IMR-90 (cell line): Measurements from ENCODE around the gene ERP27. TPM values are rescaled to one million over a fixed set of nuclear protein-coding genes. Genes with fewer than 3 reads are reported as not detected.

Experiments used
- ATAC-seq: fragments of 200-7000 bp; cut with Tn5 transposase; 2 replicates; pipeline ENCODE4 v1.9.1; 2020; ENCODE audit warnings: low read depth, mild to moderate bottlenecking, moderate library complexity
- BruUV-seq: library from RNA; stranded (reverse); fragments of 400-500 nt; replicated peaks from 2 replicates; lab custom pipeline; 2021; lab: Mats Ljungman, UMichigan
- CTCF ChIA-PET: fragments of 300-600 bp; formaldehyde crosslinking; extraction: SDS; loops from one replicate; lab custom pipeline; 2021; ENCODE audit warnings: antibody characterized with exemption; lab: Yijun Ruan, JAX
- POLR2A ChIA-PET: fragments of 300-600 bp; sonication (Branson Sonifier 250); formaldehyde crosslinking; loops from one replicate; lab custom pipeline; 2022; ENCODE audit warnings: antibody characterized with exemption; ENCODE audit not compliant: unreplicated experiment; lab: Charles Lee
- DNase-seq: peaks from one replicate; pipeline ENCODE4 v3.0.0; 2013
- H2AFZ ChIP-seq: replicated peaks from 2 replicates; pipeline ENCODE3; 2013; ENCODE audit warnings: low read length, mild to moderate bottlenecking; ENCODE audit not compliant: poor library complexity
- H2AK5ac ChIP-seq: 2 replicates; pipeline ENCODE4 v1.6.1; 2013; ENCODE audit warnings: low read depth, low read length, inconsistent platforms
- H2AK9ac ChIP-seq: replicated peaks from 2 replicates; pipeline ENCODE3; 2013; ENCODE audit warnings: mild to moderate bottlenecking, low read depth, low read length, moderate library complexity; ENCODE audit not compliant: poor library complexity
- H2BK120ac ChIP-seq: 2 replicates; pipeline ENCODE4 v1.6.1; 2013; ENCODE audit warnings: low read depth, low read length, inconsistent platforms
- H2BK15ac ChIP-seq: 3 replicates; pipeline ENCODE4 v1.6.1; 2013; ENCODE audit warnings: low read depth, low read length, inconsistent platforms
- H2BK20ac ChIP-seq: 2 replicates; pipeline ENCODE4 v1.6.1; 2013; ENCODE audit warnings: low read depth, mild to moderate bottlenecking, inconsistent platforms, low read length, moderate library complexity
- H2BK5ac ChIP-seq: 2 replicates; pipeline ENCODE4 v1.6.1; 2013; ENCODE audit warnings: mild to moderate bottlenecking, low read depth, low read length, inconsistent platforms; ENCODE audit not compliant: poor library complexity, severe bottlenecking
- H3K14ac ChIP-seq: replicated peaks from 2 replicates; pipeline ENCODE4 v1.6.1; 2013; ENCODE audit warnings: low read depth, low read length, inconsistent platforms
- H3K18ac ChIP-seq: 2 replicates; pipeline ENCODE4 v1.6.1; 2013; ENCODE audit warnings: low read depth, low read length, control low read depth
- H3K23ac ChIP-seq: 2 replicates; pipeline ENCODE4 v1.6.1; 2013; ENCODE audit warnings: low read depth, low read length, inconsistent platforms
- H3K27ac ChIP-seq: 2 replicates; pipeline ENCODE4 v1.5.1; 2013; ENCODE audit warnings: mild to moderate bottlenecking, control low read depth, low read length; ENCODE audit not compliant: insufficient read depth
- H3K27me3 ChIP-seq: 2 replicates; pipeline ENCODE4 v1.6.1; 2013; ENCODE audit warnings: low read length; ENCODE audit not compliant: control insufficient read depth, insufficient read depth
- H3K36me3 ChIP-seq: 2 replicates; pipeline ENCODE4 v1.6.1; 2013; ENCODE audit warnings: low read length, mixed read lengths; ENCODE audit not compliant: control insufficient read depth, insufficient read depth
- H3K4ac ChIP-seq: 2 replicates; pipeline ENCODE4 v1.6.1; 2013; ENCODE audit warnings: low read depth, low read length, inconsistent platforms
- H3K4me1 ChIP-seq: 2 replicates; pipeline ENCODE4 v1.6.1; 2013; ENCODE audit warnings: low read length, mixed read lengths; ENCODE audit not compliant: control insufficient read depth, insufficient read depth
- H3K4me2 ChIP-seq: 2 replicates; pipeline ENCODE4 v1.6.1; 2013; ENCODE audit warnings: low read depth, mild to moderate bottlenecking, control low read depth, low read length, moderate library complexity
- H3K4me3 ChIP-seq: 2 replicates; pipeline ENCODE4 v1.5.1; 2013; ENCODE audit warnings: low read depth, mild to moderate bottlenecking, control low read depth, low read length, moderate library complexity; ENCODE audit not compliant: insufficient read depth
- H3K56ac ChIP-seq: 2 replicates; pipeline ENCODE4 v1.6.1; 2013; ENCODE audit warnings: low read length, inconsistent platforms; ENCODE audit not compliant: insufficient read depth; ENCODE audit errors: extremely low read depth
- H3K79me1 ChIP-seq, 2 experiments: 2 replicates each; pipeline ENCODE4 v1.6.1; 2013; ENCODE audit warnings: low read length in 2 of 2, inconsistent platforms in 1 of 2, low read depth in 1 of 2
- H3K9ac ChIP-seq: 2 replicates; pipeline ENCODE4 v1.6.1; 2013; ENCODE audit warnings: low read depth, low read length, control low read depth
- H3K9me1 ChIP-seq: 2 replicates; pipeline ENCODE4 v1.6.1; 2013; ENCODE audit warnings: low read length, inconsistent platforms; ENCODE audit not compliant: insufficient read depth
- H3K9me3 ChIP-seq: 2 replicates; pipeline ENCODE4 v1.6.1; 2013; ENCODE audit warnings: low read length; ENCODE audit not compliant: control insufficient read depth, insufficient read depth
- H4K20me1 ChIP-seq: 2 replicates; pipeline ENCODE4 v1.6.1; 2013; ENCODE audit warnings: low read length, inconsistent platforms; ENCODE audit not compliant: insufficient read depth
- H4K5ac ChIP-seq: 2 replicates; pipeline ENCODE4 v1.6.1; 2013; ENCODE audit warnings: mild to moderate bottlenecking, low read depth, low read length, control low read depth
- H4K8ac ChIP-seq, 2 experiments: 2 replicates each; pipeline ENCODE4 v1.6.1; 2013; ENCODE audit warnings: low read depth in 2 of 2, low read length in 2 of 2, control low read depth in 1 of 2, inconsistent platforms in 1 of 2
- H4K91ac ChIP-seq: 2 replicates; pipeline ENCODE4 v1.6.1; 2013; ENCODE audit warnings: low read depth, low read length, inconsistent platforms; ENCODE audit not compliant: insufficient read depth
- CEBPB ChIP-seq: IDR thresholded peaks from 2 replicates; pipeline ENCODE4 v1.6.1; 2012; ENCODE audit warnings: low read depth, low read length, improper control_type of control experiment
- CHD1 ChIP-seq: IDR thresholded peaks from 2 replicates; pipeline ENCODE4 v1.6.1; 2012; ENCODE audit warnings: low read depth, low read length, improper control_type of control experiment
- CTCF ChIP-seq: conservative IDR thresholded peaks from 2 replicates; pipeline ENCODE4 v1.5.1; 2012; ENCODE audit warnings: mild to moderate bottlenecking, low read depth, low read length, improper control_type of control experiment
- FOS ChIP-seq: fragments of 150-350 bp; IDR thresholded peaks from 2 replicates; pipeline ENCODE4 v1.6.1; 2016; ENCODE audit warnings: low read depth, low read length
- MAFK ChIP-seq: IDR thresholded peaks from 2 replicates; pipeline ENCODE4 v1.6.1; 2012; ENCODE audit warnings: low read depth, low read length, improper control_type of control experiment
- RCOR1 ChIP-seq: IDR thresholded peaks from 2 replicates; pipeline ENCODE4 v1.6.1; 2012; ENCODE audit warnings: mild to moderate bottlenecking, low read length, improper control_type of control experiment; ENCODE audit not compliant: insufficient replicate concordance
- USF2 ChIP-seq: fragments of 150-350 bp; IDR thresholded peaks from 2 replicates; pipeline ENCODE4 v1.6.1; 2017; ENCODE audit warnings: mild to moderate bottlenecking, antibody characterized with exemption, low read length, low read depth
- WGBS, 2 experiments: methylation state at CpG; one replicate each; pipeline versions ENCODE4 v1.1.5 to v1.1.7; 2013; ENCODE audit warnings: missing lambda C conversion rate in 2 of 2; ENCODE audit not compliant: insufficient read length in 1 of 2; ENCODE audit errors: extremely low coverage in 2 of 2; 5-methylcytosine and 5-hydroxymethylcytosine counted together
- dilution Hi-C: fragments of 300-500 bp; cut with HindIII; formaldehyde crosslinking; loops from one replicate; pipeline ENCODE4 v1.14.3; 2018; ENCODE audit warnings: low sequenced_read_pairs; ENCODE audit not compliant: unreplicated experiment
- in situ Hi-C: fragments of 300-500 bp; cut with MboI; formaldehyde crosslinking; loops from 3 replicates; pipeline ENCODE4 v1.14.3; 2019; ENCODE audit warnings: low sequenced_read_pairs, inconsistent platforms, mixed read lengths
- intact Hi-C: fragments of 100-400 bp; cut with micrococcal nuclease; formaldehyde crosslinking; loops from 2 replicates; pipeline ENCODE4 v1.10.0; 2022
- polyA plus RNA-seq, 3 experiments: library from polyadenylated mRNA; depleted of rRNA; stranded (reverse); fragments of >200 nt; gene quantifications; 2 replicates each; pipeline ENCODE4 v1.2.3, GENCODE V29; 2012; ENCODE audit warnings: low replicate concordance in 1 of 3
- total RNA-seq: library from RNA; depleted of rRNA; stranded (reverse); fragments of >200 nt; gene quantifications from 2 replicates; pipeline ENCODE4 v1.2.3, GENCODE V29; 2012

Gene ERP27
- total and polyA plus RNA-seq, 2 of the 4 experiments (the other 2 are of a cell fraction), result not detected

- H2BK5ac ChIP-seq, result no peak overlapping the region
- no TSS peak for BruUV-seq
- POLR2A ChIA-PET, result interaction anchor here (0.6 kb wide), 1 partner anchor 57 kb away, joined by 5 read pairs; no protein-coding TSS in a partner anchor
Observed at GRCh38 chr12:14890701-14891100, 47.6 kb downstream of the ERP27 start.

More at GRCh38 chr12:14890701-14891100, 47.6 kb downstream of the ERP27 start:
- ATAC-seq, result no peak
- no peaks in the 10 kb centered on the region for H4K20me1 ChIP-seq
- H4K91ac ChIP-seq, result no peak overlapping the region
- no peak overlapping the region for H3K14ac ChIP-seq
- no peak overlapping the region for H3K4ac ChIP-seq
- H3K4me3 ChIP-seq, result no peak overlapping the region
- no peak overlapping the region for H3K23ac ChIP-seq
- no peak overlapping the region for H2AFZ ChIP-seq
- no peak overlapping the region for H2AK9ac ChIP-seq
- no CpG with 5 or more reads among the region's 5 CpGs for WGBS, 2 experiments
- no peak overlapping the region for H3K4me2 ChIP-seq
- H4K5ac ChIP-seq, result no peak overlapping the region
- H3K27ac ChIP-seq, result no peak overlapping the region
- H2AK5ac ChIP-seq, result no peak overlapping the region
- no peak overlapping the region for H4K8ac ChIP-seq
- H3K4me1 ChIP-seq, result peaks cover 4% of the 10 kb centered on the region; the same call in 1 of the 2 replicates
- no peaks in the 10 kb centered on the region for H3K79me1 ChIP-seq
- H3K56ac ChIP-seq, result no peak overlapping the region
- H3K9me3 ChIP-seq, result no peaks in the 10 kb centered on the region
- no peak overlapping the region for H3K18ac ChIP-seq
- TF ChIP-seq USF2 (no peak), RCOR1 (no peak), FOS (no peak), MAFK (no peak), CHD1 (no peak), CTCF (no peak), CEBPB (no peak)
- no peak overlapping the region for H2BK20ac ChIP-seq
- DNase-seq, result no peak
- dilution Hi-C loops, result no loop called here
- H3K9ac ChIP-seq, result no peak overlapping the region
- H2BK15ac ChIP-seq, result no peak overlapping the region
- H3K27me3 ChIP-seq, result peaks cover 8% of the 10 kb centered on the region
- in situ Hi-C loops, result no loop called here
- no peaks in the 10 kb centered on the region for H3K36me3 ChIP-seq
- CTCF ChIA-PET, result no interaction called here
- H3K9me1 ChIP-seq, result no peaks in the 10 kb centered on the region
- H2BK120ac ChIP-seq, result no peak overlapping the region
- intact Hi-C loops, result no loop called here
